UCSD-AML1 (cell line): Measurements from ENCODE around the gene GPR17.

ENCODE experiments used
- DNase-seq: peaks from one replicate; lab custom pipeline; 2025; ENCODE audit not compliant: unreplicated experiment; lab: John Stamatoyannopoulos, UW

GPR17 gene

GRCh38 chr2:127645395-127646291 is at the start of gene GPR17:
Gene GPR17, plus strand, starts transcription at chr2:127646153. Its CDS starts 4,583 bp downstream, at chr2:127650736.
- no peak for DNase-seq

DNA sequence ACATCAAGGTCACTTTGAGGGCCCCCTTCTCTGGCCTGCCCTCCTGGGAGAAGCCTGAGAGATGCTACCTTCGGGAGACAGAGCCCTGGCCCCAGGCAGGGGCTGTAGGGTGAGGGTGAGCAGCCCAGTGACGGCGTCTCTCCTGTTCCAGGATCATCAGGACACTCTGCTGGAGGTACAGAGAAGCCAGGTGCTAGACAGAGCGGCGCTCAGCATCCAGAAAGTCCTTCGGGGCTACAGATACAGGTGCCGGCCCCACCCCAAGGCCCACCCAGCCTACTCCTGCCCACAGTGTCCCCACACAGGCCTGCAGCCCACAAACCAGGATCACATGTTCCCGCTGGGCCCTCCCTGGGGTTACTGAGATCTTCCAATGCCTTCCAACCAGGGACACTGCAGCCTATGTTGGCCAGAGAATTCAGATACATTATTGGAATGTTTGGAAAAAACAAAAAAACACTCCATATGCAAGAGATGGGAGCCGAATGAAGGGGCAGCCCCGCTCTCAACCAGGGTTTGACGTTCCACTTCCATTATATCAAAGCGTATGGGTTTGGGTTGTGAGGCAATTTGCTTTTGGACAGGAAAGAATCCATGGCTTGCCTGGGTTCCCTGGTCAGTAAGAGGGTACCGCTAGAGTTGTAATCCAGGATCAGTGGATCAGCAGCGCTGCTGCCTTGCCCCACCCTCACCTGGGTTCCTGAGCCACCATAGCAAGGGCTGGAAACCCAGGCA is 49.5 kb upstream of the GPR17 start:
- no peak for DNase-seq

- no peak for DNase-seq
Measured at GRCh38 chr2:127597046-127597983, 48.6 kb upstream of the GPR17 start.

DNA sequence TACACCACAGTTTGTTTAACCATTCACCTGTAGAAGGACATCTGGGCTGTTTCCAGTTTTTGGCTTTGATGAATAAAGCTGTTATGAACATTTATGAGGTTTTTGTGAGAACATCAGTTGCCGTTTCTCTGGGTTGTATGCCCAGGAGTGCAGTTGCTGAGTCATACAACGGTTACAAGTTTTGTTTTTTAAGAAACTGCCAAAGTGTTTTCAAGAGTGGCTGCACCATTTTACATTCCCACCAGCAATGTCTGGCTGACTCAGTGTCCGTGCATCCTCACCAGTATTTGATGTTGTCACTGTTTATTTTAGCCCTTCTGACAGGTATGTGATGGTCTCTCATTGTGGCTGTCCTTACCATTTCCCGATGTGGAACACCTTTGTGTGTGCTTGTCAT is 48.0 kb upstream of the GPR17 start:
- DNase-seq: no peak

GRCh38 chr2:127598711-127599110 is 47.2 kb upstream of the GPR17 start:
- DNase-seq: no peak

DNA sequence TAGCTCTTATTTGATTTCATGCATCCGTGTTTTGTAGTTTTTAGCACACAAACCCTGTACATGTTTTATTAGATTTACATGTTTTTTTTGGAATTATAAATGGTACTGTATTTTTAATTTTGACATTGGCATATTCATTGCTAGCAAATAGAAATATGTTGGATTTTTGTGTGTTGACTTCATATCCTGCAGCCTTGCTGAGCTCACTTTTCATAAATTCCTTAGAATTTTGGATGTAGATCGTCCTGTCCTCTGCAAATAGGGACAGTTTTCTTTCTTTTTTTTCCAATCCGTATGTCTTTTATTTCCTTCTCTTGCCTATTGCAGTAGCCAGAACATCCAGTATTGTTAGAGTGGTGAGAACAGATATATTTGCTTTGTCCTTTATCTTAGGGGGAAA is 46.7 kb upstream of the GPR17 start:
- DNase-seq: no peak

GRCh38 chr2:127604986-127605385 is 41.0 kb upstream of the GPR17 start:
- no peak for DNase-seq

DNA sequence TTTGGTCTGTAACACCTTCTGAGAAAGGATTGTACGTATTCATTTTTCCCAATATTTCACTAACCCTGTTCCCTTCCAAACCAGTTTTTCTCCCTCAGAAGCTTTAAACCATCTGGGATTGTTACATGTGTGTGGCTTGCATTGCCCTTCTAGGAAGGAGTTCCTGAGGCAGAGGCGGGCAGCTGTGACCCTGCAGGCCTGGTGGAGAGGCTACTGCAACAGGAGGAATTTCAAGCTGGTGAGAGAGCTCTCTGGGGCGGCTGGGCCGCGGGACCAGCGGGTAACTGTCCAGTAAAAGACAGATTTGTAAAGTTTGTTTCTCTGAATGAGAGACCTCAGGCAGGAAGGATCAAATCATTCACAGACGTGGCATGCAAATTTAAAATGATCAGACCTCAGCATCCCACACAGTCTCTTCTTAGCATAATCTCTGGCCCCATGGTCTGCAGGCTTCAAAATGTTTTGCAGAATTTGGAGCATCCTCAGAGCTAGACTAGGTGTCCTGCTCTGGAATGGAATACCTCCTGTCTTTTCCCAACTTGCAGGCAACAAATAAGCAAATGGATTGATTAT is 40.2 kb upstream of the GPR17 start:
- DNase-seq: no peak

GRCh38 chr2:127606625-127607398 is 39.1 kb upstream of the GPR17 start:
- no peak for DNase-seq

DNA sequence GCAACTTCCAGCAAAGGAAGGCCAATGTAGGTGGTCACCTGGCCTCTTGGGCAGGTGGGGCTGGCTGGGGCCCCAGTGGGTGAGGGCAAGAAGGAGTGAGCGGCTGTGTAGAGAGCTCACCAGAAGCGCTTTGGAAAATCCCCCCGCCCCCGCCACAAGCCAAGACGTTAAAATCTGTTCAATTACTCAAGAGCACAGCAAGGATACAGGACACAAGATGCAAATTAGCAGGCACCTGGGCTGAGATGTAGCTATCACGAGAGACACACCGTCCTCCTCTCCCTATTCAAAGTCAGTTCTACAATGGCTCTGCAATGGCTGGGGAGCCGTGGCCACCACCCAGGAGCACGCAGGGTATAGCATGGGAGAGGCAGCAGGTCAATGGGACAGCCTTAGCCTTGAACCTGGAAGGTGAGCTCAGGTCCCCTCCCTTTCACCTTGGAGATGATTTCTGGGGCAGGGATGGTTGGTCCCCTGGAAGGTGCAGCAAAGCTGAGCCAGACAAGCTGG is 38.5 kb upstream of the GPR17 start:
- DNase-seq: no peak

GRCh38 chr2:127608061-127609030 is 37.6 kb upstream of the GPR17 start:
- DNase-seq: no peak

- no peak for DNase-seq
Measured at GRCh38 chr2:127609031-127609751, 36.8 kb upstream of the GPR17 start.

- DNase-seq: no peak
Measured at GRCh38 chr2:127609818-127610217, 36.1 kb upstream of the GPR17 start.

GRCh38 chr2:127610561-127610960 is 35.4 kb upstream of the GPR17 start:
- DNase-seq: no peak

DNA sequence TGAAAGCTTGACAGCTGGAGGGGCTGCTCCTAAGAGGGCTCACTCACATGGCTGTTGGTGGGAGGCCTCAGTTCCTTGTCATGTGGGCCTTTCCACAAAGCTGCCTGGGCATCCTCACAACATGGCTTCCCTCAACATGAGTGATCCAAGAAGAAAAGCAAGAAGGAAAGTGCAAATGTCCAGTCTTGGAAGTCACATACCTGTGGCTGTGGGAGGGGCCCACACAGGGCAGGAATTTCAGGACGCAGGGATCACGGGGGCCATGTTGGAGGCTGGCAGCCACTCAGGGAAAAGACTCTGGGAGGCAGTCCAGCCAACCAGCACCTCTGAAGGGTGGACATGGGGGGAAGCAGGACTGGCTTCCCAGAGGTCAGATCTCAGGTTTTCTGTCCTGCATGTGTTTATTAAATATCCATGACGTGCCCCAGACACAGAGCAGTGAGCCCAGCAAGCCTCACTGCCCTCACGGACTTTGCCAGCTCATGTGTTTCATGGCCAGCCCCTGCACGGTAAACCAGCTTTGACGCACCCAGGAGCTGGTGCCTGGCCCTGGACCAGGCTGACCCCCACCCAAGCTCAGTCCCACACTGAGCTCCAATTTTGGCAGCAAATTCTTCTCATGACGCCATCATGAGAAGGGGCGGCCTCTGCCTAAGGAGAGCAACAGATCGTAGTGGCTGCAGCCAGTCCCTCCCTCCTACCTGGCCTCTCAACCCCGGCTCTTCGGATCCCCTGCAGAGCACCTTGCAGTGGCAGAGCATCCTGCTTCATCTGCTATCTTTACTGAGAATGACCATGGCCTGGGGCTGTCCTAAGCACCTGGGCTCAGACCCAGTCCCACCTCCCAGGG is 34.7 kb upstream of the GPR17 start:
- no peak for DNase-seq

DNA sequence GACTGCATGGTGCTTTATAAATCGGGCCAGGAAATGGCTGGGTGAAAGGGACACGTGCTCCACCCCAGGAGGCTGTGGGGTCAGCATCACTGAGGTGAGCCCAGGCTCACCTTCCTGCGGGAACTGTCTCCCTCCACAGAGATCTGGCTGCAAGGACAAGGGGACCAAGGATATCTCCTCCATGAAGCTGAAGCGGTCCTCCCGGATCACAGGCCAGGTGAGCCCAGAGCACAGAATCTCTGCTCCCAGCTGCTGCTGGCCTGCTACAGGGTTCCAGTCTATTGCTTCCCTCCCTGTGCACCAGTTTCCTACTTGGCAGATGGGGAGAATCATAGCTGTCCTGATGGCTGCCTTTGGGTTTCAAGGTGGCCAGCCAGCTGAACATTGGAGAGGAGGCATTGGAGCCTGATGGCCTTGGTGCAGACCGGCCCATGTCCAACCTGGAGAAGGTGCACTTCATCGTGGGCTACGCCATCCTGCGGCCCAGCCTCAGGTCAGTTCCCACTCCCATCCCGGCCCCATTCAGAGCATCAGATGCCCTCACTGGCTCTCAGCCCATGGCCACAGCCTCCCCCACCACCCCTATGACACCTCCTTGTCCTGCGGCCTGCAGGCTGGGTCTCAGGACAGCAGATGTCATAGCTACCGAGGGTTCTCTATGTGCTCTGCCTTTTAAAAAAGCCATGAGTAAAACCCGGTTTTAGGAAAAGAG is 33.7 kb upstream of the GPR17 start:
- no peak for DNase-seq
